Endothelial cell of umbilical vein (primary cell): ENCODE measurements around the gene ANKRD63. TPM values are rescaled to one million over a fixed set of nuclear protein-coding genes. Genes with fewer than 3 reads are reported as not detected.

Experiments
- BruUV-seq: library from RNA; stranded (reverse); fragments of 400-500 nt; replicated peaks from 2 replicates; lab custom pipeline; 2021; lab: Mats Ljungman, UMichigan
- CTCF ChIA-PET: fragments of 300-600, 350-600 bp; sonication (Branson Sonifier 250); formaldehyde crosslinking; loops from one replicate; lab custom pipeline; 2021; ENCODE audit warnings: antibody characterized with exemption, inconsistent platforms; lab: Charles Lee
- POLR2A ChIA-PET: fragments of 300-600, 350-600 bp; sonication (Branson Sonifier 250); formaldehyde crosslinking; loops from one replicate; lab custom pipeline; 2021; ENCODE audit warnings: antibody characterized with exemption, inconsistent platforms; lab: Charles Lee
- DNase-seq: peaks from one replicate; pipeline ENCODE4 v3.0.0-alpha.2; 2011; ENCODE audit warnings: low read depth, low spot score
- FAIRE-seq: peaks from 2 replicates; lab custom pipeline; 2011; peaks lifted over from hg19 to GRCh38; lab: Jason Lieb, UNC
- H2AFZ ChIP-seq: 2 replicates; pipeline ENCODE4 v1.6.0; 2012; ENCODE audit warnings: low read depth, low read length, control low read depth, inconsistent platforms
- H3K27ac ChIP-seq: 2 replicates; pipeline ENCODE4 v1.5.1; 2011; ENCODE audit warnings: low read depth, mild to moderate bottlenecking, control low read depth, low read length, moderate library complexity; ENCODE audit not compliant: insufficient read depth
- H3K27me3 ChIP-seq, 2 experiments: 2 replicates each; pipeline versions ENCODE4 v1.6.0 to v1.6.1; 2011; ENCODE audit warnings: low read length in 2 of 2, mixed read lengths in 1 of 2; ENCODE audit not compliant: control insufficient read depth in 2 of 2, insufficient read depth in 2 of 2
- H3K36me3 ChIP-seq, 2 experiments: 2 replicates in 1 of 2; 3 replicates in 1 of 2; pipeline ENCODE4 v1.5.1; 2011; ENCODE audit warnings: low read length in 2 of 2, mild to moderate bottlenecking in 1 of 2, moderate library complexity in 1 of 2; ENCODE audit not compliant: control insufficient read depth in 2 of 2, insufficient read depth in 2 of 2; ENCODE audit errors: extremely low read depth in 1 of 2
- H3K4me1 ChIP-seq: 3 replicates; pipeline ENCODE4 v1.5.1; 2011; ENCODE audit warnings: mild to moderate bottlenecking, low read length; ENCODE audit not compliant: control insufficient read depth, insufficient read depth; ENCODE audit errors: extremely low read depth
- H3K4me2 ChIP-seq: 2 replicates; pipeline ENCODE4 v1.6.1; 2011; ENCODE audit warnings: low read length, control low read depth, mixed read lengths; ENCODE audit not compliant: insufficient read depth
- H3K4me3 ChIP-seq, 3 experiments: fragments of 200-600 bp in 1 of 3; sonication (generic), shearing (Covaris generic) in 1 of 3; replicated peaks in 1 of 3; 2 replicates each; pipeline ENCODE4 v1.5.1; 2011 to 2016; ENCODE audit warnings: control low read depth in 3 of 3, low read length in 3 of 3, mild to moderate bottlenecking in 2 of 3, inconsistent platforms in 1 of 3, low read depth in 1 of 3, moderate library complexity in 1 of 3; ENCODE audit not compliant: insufficient read depth in 1 of 3
- H3K79me2 ChIP-seq: 2 replicates; pipeline ENCODE4 v1.6.0; 2012; ENCODE audit warnings: low read length, inconsistent platforms; ENCODE audit not compliant: control insufficient read depth, insufficient read depth
- H3K9ac ChIP-seq: replicated peaks from 2 replicates; pipeline ENCODE3; 2011; ENCODE audit warnings: low read length, control low read depth; ENCODE audit not compliant: insufficient read depth; ENCODE audit errors: extremely low read depth
- H3K9me1 ChIP-seq: replicated peaks from 3 replicates; pipeline ENCODE4 v1.6.0; 2011; ENCODE audit warnings: mild to moderate bottlenecking, low read length; ENCODE audit not compliant: control insufficient read depth, insufficient read depth; ENCODE audit errors: extremely low read depth
- H3K9me3 ChIP-seq: replicated peaks from 2 replicates; pipeline ENCODE4 v1.5.1; 2012; ENCODE audit warnings: low read length, inconsistent platforms; ENCODE audit not compliant: control insufficient read depth, insufficient read depth
- H4K20me1 ChIP-seq: replicated peaks from 2 replicates; pipeline ENCODE3; 2011; ENCODE audit warnings: mild to moderate bottlenecking, low read length; ENCODE audit not compliant: control insufficient read depth, insufficient read depth; ENCODE audit errors: extremely low read depth
- CTCF ChIP-seq, 2 donors: IDR thresholded peaks; 1 replicate in 1 of 2; 2 replicates in 1 of 2; pipeline ENCODE4 v1.5.1; 2011; ENCODE audit warnings: low read length in 2 of 2, mild to moderate bottlenecking in 2 of 2, moderate library complexity in 2 of 2, control low read depth in 1 of 2, inconsistent platforms in 1 of 2, low read depth in 1 of 2; ENCODE audit not compliant: insufficient read depth in 1 of 2; ENCODE audit errors: extremely low read depth in 1 of 2
- EZH2 ChIP-seq: IDR thresholded peaks from 2 replicates; pipeline ENCODE4 v1.6.1; 2012; ENCODE audit warnings: borderline replicate concordance, low read depth, mild to moderate bottlenecking, moderate library complexity, low read length, inconsistent platforms; ENCODE audit not compliant: severe bottlenecking
- FOS ChIP-seq: IDR thresholded peaks from 2 replicates; pipeline ENCODE4 v1.6.1; 2011; ENCODE audit warnings: mild to moderate bottlenecking, low read length, moderate library complexity, borderline replicate concordance; ENCODE audit not compliant: insufficient read depth
- GATA2 ChIP-seq: IDR thresholded peaks from 2 replicates; pipeline ENCODE4 v1.7.0; 2011; ENCODE audit warnings: low read depth, mild to moderate bottlenecking, moderate library complexity, mixed read lengths, low read length; ENCODE audit not compliant: insufficient read length, insufficient read depth
- JUN ChIP-seq: IDR thresholded peaks from 2 replicates; pipeline ENCODE4 v1.6.1; 2011; ENCODE audit warnings: borderline replicate concordance, low read depth; ENCODE audit not compliant: insufficient read length, insufficient read depth
- MAX ChIP-seq: IDR thresholded peaks from 2 replicates; pipeline ENCODE4 v1.6.1; 2011; ENCODE audit not compliant: insufficient read depth, insufficient read length
- MYC ChIP-seq: IDR thresholded peaks from one replicate; pipeline ENCODE4 v1.6.1; 2011; ENCODE audit warnings: mild to moderate bottlenecking, low read depth, low read length
- POLR2A ChIP-seq: IDR thresholded peaks from 2 replicates; pipeline ENCODE4 v1.6.1; 2012; ENCODE audit warnings: low read depth, mild to moderate bottlenecking, control low read depth, low read length
- POLR2AphosphoS5 ChIP-seq: IDR thresholded peaks from 2 replicates; pipeline ENCODE4 v1.6.1; 2012; ENCODE audit warnings: low read depth, mild to moderate bottlenecking, control low read depth, low read length, moderate library complexity; ENCODE audit not compliant: insufficient read depth
- dilution Hi-C: fragments of 300-500 bp; cut with MboI; formaldehyde crosslinking; loops from one replicate; pipeline ENCODE4 v1.15.0; 2019; ENCODE audit warnings: low sequenced_read_pairs; ENCODE audit not compliant: extremely low pct_ligation_motif_present
- intact Hi-C: fragments of 100-400 bp; cut with micrococcal nuclease; formaldehyde crosslinking; loops from one replicate; pipeline ENCODE4 v1.10.0; 2022
- polyA plus RNA-seq, 4 experiments: library from polyadenylated mRNA; depleted of rRNA in 3 of 4; stranded (reverse) in 3 of 4; unstranded in 1 of 4; fragments of >200 nt; gene quantifications; 2 replicates each; pipeline versions ENCODE4 v1.2.1 to v1.2.3, GENCODE V29; 2011 to 2012; ENCODE audit warnings: missing spikeins in 1 of 4
- total RNA-seq: library from RNA; stranded (reverse); gene quantifications from 2 replicates; pipeline ENCODE4 v1.2.3, GENCODE V29; 2021

The ANKRD63 gene
- total and polyA plus RNA-seq, 2 donors (not counting 3 experiments of a cell fraction or from before 2014, with no cell fraction given): not detected

GRCh38 chr15:40267670-40268069 is 15.2 kb downstream of the ANKRD63 start:
- no peak overlapping the region for H3K4me3 ChIP-seq
- H3K27me3 ChIP-seq: peaks cover 0 to 2% of the 10 kb centered on the region in 2 experiments
- no peak overlapping the region for H3K4me2 ChIP-seq
- H3K4me1 ChIP-seq: peaks cover 9% of the 10 kb centered on the region
- no TSS peak for BruUV-seq
- H3K9me3 ChIP-seq: no peaks in the 10 kb centered on the region
- no peaks in the 10 kb centered on the region for H4K20me1 ChIP-seq
- no peaks in the 10 kb centered on the region for H3K79me2 ChIP-seq
- no peaks in the 10 kb centered on the region for H3K36me3 ChIP-seq
- no peak overlapping the region for H2AFZ ChIP-seq
- H3K27ac ChIP-seq: no peak overlapping the region
- no peak for TF ChIP-seq POLR2A
- TF ChIP-seq CTCF (IDR thresholded peaks at IDR 0.05; ENCODE audit: extremely low read depth in 1 of 2, insufficient read depth in 1 of 2, low read depth in 1 of 2, low read length in 2 of 2): no peak
- TF ChIP-seq EZH2: no peak
- no peak for TF ChIP-seq FOS
- no peak for TF ChIP-seq JUN
- no peak for TF ChIP-seq MAX
- no peak for TF ChIP-seq GATA2
- no peak for TF ChIP-seq MYC
- TF ChIP-seq POLR2AphosphoS5: no peak
- intact Hi-C loops (no loop called here), dilution Hi-C loops (no loop called here)
- H3K9me1 ChIP-seq: no peaks in the 10 kb centered on the region
- FAIRE-seq (no peak), DNase-seq (no peak)
- no peak overlapping the region for H3K9ac ChIP-seq
- ChIA-PET CTCF (interaction anchor here (1.1 to 20.1 kb wide), 8 partner anchors 7 to 222 kb away, joined by 3 to 879 read pairs (median 6); no protein-coding TSS in a partner anchor), POLR2A (no interaction called here)
